Activated CD8-positive, alpha-beta memory T cell treated with anti-CD3 and anti-CD28 coated beads, Interleukin-2, amount 50 U/mL, for 1 hour (primary cell): Measurements from ENCODE around the gene SLC17A2.

ENCODE experiments used
- DNase-seq: peaks from one replicate; pipeline ENCODE4 v3.0.0-alpha.2; 2020; ENCODE audit errors: extremely low read depth

The SLC17A2 gene

GRCh38 chr6:25930532-25931410, at the start of gene SLC17A2:
TSS of gene SLC17A2 (minus strand) at chr6:25930691. CDS start at chr6:25925796, 4,895 bp downstream.
- no peak for DNase-seq

- no peak for DNase-seq
These were observed 45.6 kb upstream of the SLC17A2 start for GRCh38 chr6:25975923-25976560.

- DNase-seq: no peak
These were observed 43.5 kb upstream of the SLC17A2 start for GRCh38 chr6:25973923-25974555.

GRCh38 chr6:25972902-25973301, 42.4 kb upstream of the SLC17A2 start:
- DNase-seq: no peak

- no peak for DNase-seq
These were observed 41.6 kb upstream of the SLC17A2 start for GRCh38 chr6:25972128-25972527.

GRCh38 chr6:25971187-25971821, 40.8 kb upstream of the SLC17A2 start:
- DNase-seq: no peak

- DNase-seq: no peak
These were observed 38.3 kb upstream of the SLC17A2 start for GRCh38 chr6:25968769-25969168.

GRCh38 chr6:25966711-25967110, 36.2 kb upstream of the SLC17A2 start:
- no peak for DNase-seq

GRCh38 chr6:25965058-25965457, 34.6 kb upstream of the SLC17A2 start:
- no peak for DNase-seq

- no peak for DNase-seq
These were observed 33.1 kb upstream of the SLC17A2 start for GRCh38 chr6:25963426-25964123.

GRCh38 chr6:25962149-25963127, 31.9 kb upstream of the SLC17A2 start, which contains the start of gene TRIM38:
TSS of gene TRIM38 (plus strand) at chr6:25962802. CDS start at chr6:25966523, 3,721 bp downstream.
- peak; percentile 59 for DNase-seq

- no peak for DNase-seq
These were observed 31.2 kb upstream of the SLC17A2 start for GRCh38 chr6:25961619-25962148.

GRCh38 chr6:25960734-25961133, 30.2 kb upstream of the SLC17A2 start:
- no peak for DNase-seq

- DNase-seq: no peak
These were observed 29.5 kb upstream of the SLC17A2 start for GRCh38 chr6:25959890-25960536.

GRCh38 chr6:25958700-25959162, 28.2 kb upstream of the SLC17A2 start:
- no peak for DNase-seq

- DNase-seq: no peak
These were observed 25.7 kb upstream of the SLC17A2 start for GRCh38 chr6:25956226-25956625.

- no peak for DNase-seq
These were observed 24.3 kb upstream of the SLC17A2 start for GRCh38 chr6:25954756-25955155.

- DNase-seq: no peak
These were observed 23.2 kb upstream of the SLC17A2 start for GRCh38 chr6:25953733-25954132.

- no peak for DNase-seq
These were observed 22.0 kb upstream of the SLC17A2 start for GRCh38 chr6:25952535-25952934.
